ENCODE measurements around the gene THSD4.
"Not testable (repeated sequence)": the region's sequence is repeated elsewhere in the genome, so short reads cannot be mapped to it uniquely, and the experiment has no call there.

The THSD4 gene

DNA sequence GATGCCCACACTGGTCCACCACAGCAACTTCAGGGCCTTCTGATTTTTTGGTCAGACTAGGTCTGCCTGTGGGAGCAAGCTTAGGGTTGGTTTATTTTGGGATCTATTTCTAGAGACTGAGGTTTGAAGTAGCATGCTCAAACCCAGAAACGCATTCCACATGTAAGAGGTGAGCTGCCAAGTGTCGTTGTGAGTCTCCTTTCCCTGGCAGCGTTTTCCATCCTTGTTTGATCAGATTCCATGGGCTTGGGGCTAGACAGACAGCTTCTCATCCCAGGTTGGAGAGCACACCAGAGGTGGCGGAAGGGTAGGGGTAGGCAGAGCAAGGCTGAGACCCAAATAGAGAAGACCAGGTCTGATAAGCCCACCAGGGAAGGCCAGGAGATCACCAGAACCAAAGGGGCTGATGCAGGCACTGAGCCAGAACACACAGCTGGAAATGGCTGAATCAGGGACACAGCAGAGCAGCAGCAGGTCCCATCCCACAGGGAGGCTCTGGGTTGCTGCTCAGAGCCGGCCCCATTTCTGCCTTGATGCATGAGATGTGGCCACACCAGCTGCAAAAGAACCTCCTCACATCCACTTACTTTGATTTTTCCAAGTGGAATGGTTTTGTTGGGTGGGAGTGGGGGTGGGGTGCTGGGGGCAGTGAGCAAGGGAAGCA is 186.8 kb downstream of the THSD4 start:
- DNase-seq, result no peak

DNA sequence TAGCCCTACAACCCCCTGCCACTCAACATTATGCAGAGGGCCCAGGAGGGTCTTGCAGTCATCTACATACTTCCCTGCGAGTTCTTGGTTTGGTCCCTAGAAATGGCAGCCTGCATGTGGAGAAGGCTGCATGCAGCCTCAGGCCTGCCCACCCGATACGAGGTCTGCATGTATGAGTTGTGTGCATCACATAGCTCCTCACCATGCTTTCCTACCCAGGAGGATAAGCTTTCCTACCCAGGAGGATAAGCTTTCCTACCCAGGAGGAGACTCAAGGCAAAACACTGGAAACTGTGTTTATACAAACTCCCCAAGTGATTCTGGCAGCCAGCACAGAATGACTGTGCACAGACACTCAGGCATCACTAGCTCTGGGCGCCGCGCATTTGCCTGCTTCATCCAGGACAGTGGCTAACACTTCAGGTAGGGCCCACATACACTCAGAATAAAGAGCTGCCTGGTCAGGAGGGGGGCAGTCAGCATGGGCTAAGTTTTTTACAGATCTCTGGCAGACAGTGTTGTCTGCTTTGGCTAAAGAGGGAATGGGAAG is 187.7 kb downstream of the THSD4 start:
- no peak for DNase-seq

DNA sequence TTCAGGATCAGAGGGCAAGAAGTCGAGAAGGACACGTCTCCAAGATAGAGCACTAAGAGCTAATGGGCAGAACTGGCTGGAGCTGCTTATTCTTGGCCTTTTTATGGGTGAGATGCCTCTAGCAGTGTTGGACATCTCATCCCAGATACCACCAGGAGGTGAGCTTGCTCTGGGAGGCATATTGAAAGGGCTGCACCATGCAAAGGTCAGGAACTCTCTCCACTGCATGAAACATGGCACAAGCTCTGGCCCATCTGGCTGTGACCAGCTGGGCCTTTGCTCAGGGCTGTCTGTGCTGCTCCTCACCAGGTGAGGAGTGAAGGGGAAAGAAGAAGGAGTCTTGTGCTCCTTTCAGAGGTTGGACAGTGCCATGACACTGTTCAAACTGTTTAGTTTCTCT is 188.7 kb downstream of the THSD4 start:
- no peak for DNase-seq

DNA sequence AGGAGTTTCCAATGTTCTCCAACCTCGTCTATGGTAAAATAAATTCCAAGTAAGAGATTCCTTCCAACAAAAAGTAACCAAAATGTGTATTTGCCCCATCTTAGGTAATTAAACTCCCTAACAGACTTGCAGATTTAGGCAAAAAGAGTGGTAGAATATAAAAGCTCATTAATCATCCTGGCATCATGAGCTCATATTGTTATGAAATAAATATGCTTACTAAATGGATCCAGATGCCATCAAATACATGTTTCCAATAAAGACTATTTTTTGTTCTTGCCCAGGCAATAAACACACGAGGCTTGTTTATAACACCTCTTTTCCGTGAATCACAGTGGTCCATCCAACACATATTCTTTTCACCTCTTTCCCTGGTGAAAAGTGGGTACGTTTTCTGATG is 189.4 kb downstream of the THSD4 start:
- DNase-seq, result no peak

DNA sequence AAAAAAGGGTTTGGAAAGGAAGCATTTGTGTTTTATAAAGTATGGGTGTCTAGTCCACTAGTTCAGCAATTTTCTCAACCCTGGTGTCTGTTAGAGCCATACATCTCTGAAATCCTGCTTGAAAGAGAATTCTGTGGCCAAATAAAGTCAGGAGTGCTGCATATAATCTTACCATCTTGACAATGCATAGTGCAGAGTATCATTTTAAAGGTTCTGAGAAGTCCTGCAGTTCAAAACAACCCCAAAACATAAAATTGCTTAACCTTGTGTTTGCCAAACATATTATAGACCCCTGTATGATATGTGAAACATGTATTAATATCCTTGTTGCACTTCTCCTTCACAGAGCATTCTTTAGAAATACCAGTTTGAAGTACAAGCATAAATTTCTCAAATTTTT is 191.3 kb downstream of the THSD4 start:
- DNase-seq, result no peak

DNA sequence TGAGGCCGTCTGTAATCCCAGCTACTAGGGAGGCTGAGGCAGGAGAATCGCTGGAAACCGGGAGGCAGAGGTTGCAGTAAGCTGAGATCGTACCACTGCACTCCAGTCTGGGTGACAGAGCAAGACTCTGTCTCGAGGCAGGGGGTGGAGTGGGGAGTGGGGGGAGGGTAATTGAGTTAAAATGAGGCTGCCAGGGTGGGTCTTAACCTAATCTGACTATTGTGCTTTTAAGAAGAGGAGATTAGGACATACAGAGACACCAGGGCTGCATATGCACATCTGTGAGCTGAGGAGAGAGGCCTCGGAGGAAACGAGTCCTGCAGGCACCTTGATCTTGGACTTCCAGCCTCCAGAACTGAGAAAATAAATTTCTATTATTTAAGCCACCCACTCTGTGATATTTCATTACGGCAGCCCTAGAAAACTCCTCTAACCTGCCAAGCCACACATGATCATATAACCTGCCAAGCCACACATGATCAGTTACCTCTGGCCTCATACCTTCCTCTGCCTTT is 197.0 kb downstream of the THSD4 start:
- no peak for DNase-seq

DNA sequence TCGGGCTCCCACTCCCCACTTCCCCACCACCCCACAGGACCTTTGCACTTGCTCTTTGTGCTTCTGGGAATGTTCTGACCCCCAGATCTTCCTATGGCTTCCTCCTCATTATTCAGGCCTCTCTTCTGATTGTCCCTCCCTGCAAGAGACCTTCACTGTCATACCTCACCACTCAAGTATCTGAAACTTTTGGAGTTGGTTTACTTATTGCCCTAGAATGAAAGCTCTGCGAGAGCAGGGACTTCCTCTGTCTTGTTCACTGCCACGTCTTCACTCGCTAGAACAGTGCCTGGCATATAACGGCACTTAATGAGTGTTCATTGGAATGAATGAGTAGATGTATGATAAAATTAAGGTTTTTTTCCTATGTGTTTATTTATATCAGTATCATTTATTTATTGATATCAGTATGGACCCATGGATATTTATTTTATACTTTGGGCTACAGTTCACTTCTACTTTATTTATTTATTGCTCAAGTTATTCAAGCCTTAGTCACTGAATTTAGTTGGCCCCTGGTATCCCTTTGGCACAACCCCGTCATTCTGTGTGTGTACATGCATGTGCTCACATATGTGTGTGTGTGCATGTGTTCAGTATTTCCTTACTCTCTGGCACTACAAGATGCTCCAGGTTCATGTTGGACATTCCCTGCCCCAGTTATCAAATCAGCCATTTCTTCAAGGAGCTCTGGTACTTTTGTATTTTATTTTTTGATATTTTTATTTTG is 197.6 kb downstream of the THSD4 start:
- DNase-seq, result no peak

DNA sequence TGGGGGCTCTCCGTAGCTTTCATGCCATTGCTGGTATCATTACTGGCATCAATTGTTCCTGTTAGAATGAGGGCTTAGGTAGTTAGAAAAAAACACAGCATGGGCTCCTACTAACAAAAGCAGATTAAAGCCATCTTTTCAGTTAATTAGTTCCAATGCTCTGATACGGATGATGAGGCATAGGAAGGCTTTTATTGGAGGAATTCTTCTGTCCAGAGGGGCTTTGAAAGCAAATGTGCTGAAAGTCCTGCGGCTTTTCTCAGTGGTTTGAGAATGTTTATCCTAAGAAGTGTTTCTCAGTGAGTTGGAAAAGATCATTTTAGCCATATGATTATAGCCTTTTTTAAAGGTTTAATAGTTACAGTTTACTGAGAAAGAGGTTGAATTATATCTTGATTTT is 198.5 kb downstream of the THSD4 start:
- DNase-seq, result no peak

DNA sequence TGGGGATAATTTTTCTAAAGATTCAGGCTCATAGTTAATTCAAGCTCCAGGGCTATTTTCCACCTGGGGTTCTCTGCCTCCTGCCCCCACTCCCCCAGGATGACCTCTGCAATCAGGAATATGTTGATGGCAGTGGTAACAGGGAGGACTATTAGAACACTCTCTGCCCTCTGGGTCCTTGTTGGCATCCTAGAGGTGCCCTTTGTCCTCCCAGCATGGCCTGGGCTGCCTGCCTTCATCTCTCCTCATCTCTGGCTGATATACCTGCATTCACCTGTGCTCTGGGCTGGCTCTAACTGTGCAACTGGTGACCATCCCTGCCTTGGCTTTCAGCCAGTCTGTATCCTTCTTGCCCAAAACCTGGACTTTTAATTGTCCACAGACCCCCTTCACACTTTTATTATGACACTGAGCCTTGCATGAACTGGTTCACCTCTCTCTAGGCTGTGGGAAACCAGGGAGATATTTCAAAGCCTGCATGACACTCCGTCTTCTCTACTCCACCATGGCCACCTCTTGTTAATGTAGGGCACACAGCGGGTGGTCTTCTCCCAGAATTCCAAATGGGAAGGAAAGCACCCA is 199.8 kb downstream of the THSD4 start:
- no peak for DNase-seq

DNA sequence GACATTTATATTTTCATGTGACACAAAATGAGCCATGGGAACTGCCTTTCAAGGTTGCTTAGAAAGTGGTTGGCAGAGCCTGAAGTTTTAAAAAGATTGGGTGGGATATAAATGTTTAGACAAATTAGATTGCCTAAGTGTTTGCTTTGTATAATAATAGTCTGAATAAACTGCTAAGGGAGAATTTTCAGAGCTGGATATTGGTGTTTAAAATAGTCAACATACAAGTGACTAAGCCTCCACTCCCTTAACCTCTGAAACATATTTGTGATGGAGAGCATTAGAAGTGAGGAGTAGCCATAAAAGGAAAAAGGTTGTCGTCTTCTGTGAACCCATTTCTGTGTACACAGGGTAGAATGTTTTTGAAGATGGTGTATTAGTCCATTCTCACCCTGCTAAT is 201.6 kb downstream of the THSD4 start:
- DNase-seq, result no peak

DNA sequence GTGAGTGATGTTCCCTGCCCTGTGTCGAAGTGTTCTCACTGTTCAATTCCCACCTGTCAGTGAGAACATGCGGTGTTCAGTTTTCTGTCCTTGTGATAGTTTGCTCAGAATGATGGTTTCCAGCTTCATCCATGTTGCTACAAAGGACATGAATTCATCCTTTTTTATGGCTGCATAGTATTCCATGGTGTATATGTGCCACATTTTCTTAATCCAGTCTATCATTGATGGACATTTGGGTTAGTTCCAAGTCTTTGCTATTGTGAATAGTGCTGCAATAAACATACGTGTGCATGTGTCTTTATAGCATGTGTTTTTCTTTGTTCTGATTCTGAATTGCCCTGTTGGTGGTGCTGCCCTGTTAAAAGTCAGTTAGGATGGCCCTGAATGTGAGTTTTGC is 204.2 kb downstream of the THSD4 start:
- not testable (repeated sequence) for DNase-seq

DNA sequence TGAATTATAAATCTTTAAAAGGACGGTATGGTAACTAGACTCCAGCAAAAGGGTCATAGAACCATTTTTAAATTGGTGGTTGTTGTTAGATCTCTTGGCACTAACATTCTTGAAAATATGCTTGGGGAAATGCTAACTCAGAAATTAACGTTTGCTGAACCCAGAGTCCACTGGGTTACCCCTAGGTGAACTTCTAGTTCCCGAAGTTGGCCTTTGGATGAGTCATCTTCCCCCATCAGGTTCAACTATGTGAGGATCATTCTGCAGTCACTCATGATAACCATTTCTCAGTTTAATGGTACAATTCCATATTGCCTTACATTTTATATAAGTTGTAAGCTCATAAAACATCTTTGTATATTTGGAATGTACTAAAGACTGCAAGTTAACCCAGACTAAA is 204.7 kb downstream of the THSD4 start:
- DNase-seq, result no peak

DNA sequence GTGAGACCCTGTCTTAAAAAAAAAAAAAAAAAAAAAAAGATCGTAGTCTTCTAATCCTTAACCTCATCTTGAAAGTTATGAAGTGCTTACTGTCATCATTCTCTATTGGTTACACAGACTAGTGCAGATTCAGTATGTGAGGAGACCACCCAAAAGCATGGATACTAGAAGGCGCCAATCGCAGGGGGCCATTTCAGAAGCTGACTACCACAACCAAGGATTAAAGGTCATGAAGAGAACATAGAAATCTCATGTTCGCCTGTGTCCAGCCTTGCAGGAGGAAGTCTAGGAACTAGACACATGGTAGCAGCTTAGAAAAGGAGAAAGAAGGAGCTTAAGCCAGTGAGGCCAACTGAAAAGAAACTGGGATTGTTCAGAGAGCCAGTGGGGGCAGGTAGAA is 207.8 kb downstream of the THSD4 start:
- DNase-seq, result no peak

DNA sequence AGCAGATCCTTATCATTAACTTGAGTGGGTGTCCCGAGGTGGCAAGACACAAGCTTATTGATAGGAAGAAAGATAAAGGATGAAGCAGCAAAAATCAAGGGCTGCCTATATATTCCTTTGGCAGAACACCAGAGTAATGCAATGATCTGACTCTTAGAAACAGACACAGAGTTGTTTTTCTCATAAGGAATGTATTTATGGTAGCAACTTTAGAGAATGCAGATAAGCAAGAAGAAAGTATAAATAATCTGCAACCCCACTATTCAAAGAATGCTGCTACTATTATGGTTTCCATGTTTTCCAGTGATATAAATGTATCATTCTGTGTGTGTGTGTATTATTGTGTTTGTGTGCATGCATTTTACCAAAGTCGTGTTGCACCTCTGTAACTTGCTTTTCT is 208.3 kb downstream of the THSD4 start:
- DNase-seq, result no peak

DNA sequence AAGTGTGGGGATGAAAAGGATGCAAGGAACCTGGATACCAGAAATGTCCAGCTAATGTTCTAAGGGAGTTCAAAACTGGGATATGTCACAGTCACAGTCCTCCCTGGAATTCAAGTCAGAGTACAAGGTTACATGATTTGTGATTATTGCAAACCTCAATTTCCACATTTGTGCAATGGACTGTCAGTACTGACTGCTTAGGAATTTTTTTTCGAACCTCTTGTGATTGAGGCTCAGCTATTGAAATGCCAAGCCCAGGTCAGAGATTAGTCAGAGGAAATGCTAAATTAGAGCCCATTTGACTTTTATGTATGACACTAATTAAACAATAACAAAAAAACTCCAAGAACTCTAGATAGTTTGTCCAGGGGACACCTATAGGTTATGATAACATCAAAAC is 210.2 kb downstream of the THSD4 start:
- no peak for DNase-seq

DNA sequence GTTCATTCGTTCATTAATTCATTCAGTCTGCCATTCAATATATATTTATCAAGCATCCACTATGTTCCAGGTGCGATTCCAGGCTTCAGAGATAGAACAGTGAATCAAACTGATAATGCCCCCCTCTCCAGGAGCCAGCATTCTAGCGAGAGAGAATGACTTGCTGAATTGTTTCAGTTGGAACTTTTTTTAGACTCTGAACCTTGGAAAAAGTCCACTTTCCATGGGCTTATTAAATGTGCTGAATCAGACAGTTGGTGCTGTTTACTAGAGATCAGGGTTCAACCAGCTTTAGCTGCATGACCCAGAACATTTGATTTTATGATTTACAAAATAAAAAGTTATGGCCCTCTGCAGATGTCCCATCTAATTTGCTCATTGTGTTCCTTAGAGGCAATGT is 213.2 kb downstream of the THSD4 start:
- no peak for DNase-seq

DNA sequence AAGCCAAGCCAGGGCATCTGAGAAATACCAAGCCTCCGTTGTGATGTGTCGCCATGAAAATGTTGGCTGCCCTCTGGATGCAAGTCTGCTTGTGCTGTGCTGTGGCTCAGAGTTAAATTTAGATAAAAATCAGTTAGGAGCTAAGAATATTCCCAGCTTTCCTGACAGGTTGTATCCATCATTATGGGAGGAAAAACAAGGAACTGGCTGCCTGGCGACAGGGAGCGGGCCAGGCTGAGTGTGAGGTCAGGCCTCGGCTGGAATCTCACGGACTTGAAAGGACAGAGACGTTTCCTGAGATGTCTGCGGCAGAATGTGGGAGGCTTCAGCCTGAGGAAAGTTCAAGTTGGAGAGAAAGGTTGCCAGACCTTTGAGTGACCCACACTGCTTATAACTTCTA is 213.8 kb downstream of the THSD4 start:
- no peak for DNase-seq

DNA sequence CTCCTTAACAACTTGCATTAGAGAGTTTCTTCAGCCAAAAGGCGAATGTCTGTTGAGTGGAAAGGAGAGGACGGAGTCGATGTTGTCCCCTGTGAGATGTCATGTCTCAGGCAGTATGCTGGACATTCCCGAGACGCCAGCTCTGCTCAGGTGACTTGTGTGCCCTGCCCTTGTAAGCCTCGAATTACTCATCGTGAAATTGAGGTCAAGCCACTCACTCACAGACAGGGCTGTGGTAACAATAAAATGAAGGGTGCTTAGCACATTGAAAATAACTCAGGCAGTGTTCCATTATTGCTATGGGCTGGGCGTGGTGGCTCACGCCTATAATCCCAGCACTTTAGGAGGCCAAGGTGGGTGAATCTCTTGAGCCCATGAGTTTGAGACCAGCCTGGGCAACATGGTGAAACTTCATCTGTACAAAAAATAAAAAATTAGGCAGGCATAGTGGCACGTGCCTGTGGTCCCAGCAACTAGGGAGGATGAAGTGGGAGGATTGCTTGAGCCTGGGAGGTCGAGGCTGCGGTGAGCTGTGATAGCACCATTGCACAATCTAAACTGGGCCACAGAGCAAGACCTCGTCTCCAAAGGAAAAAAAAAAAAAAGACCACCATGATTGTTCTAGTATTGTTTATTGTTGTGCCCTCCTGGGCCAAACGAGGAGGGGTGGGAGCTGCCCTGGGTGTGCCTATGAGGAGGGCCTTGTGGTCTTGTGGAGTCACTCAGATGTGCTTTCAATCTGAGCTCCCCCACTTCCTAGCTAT is 214.4 kb downstream of the THSD4 start:
- DNase-seq, result no peak

DNA sequence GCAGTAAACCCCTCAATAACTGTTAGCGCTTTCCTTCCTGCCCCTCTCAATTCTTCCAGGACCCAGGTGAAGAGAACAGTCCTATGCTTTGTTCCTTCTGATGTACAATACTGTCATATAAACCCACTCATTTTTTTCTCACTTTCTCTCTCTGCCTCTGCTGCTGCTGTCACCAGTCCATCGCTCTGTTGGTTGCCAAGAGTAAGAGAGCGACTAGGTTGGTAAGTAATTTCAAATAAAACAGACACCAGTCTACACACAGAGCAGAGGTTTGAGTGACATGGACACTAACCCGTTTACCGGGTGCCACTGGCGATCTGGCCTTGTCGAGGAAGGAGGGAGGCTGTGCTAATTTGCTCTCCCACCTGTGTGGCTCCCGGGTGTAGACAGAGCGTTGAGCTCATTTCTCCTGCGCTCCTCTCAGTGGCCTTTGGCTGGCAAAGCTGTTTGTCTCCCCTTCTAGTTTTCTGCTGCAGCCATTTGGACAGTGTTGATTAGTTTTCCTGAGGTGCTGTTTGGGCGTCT is 215.4 kb downstream of the THSD4 start:
- no peak for DNase-seq

DNA sequence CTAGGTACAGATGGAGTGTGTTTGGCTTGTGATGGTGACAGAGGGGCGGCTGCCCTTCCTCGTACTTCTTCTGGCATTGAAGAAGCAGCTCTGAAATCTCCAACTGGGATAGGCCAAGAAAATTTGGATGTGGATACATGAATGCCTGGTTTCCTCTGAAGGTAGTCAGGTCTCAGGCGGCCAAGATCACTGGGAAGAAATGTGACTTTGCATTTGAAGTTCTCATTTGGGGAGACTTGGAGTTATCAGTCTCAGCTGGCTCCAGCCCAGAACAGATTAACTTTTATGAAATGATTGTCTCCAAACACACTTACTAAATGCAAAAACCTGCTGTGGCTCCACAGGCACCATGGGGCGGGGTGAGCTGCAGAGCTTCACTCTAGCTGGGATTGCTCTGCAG is 215.9 kb downstream of the THSD4 start:
- no peak for DNase-seq

DNA sequence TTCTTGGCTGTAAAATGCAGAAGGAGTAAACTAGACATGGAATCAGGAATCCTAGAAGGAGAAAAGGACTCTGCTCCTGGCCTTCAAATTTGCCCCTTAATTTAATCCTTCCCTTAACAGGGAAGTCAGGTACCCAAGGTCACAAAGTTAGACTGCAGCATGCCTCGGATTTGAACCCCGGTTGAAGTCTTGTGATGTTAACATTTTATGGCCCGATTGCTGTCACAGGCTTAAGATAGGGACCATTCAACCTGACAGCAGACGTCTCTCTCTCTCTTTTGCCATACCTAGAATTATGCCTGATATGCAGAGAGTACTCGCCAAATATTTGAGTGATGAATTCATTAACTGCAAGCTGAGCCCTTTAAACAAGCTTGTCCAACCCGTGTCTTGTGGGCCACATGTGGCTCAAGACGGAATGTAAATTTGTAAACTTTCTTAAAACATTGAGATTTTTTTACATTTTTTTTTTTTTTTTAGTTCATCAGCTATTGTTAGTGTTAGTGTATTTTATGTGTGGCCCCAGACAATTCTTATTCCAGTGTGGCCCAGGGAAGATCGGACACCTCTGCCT is 217.2 kb downstream of the THSD4 start:
- DNase-seq, result no peak

DNA sequence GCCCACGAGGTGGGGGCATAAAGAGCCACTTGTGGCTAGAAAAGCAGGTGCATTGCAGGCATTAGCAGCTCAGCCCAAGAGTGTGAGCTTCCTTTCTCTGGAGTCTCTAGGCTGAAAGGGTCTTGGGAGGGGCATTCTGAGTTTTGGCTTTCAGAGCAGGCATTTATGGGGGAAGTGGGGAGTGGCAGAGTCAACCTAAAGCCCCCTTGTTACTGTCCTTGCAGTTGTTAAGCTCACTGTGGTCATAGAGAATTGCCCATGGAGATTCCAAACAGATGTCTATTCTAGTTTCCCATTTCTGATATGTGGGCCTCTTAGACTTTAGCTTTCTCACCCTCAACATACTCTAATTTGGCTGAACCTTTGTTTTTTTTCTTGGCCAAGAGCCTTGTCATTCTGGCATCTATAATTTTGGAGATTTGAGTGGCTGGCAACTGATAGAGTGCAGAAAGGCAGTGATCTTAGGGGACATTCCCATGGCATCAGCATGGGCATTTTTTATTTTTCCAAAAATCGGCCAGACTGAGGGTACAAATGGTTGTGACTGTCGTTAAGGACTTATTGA is 217.9 kb downstream of the THSD4 start:
- no peak for DNase-seq
